Measurements from ENCODE around the gene TULP4.
A peak's percentile ranks its signal among the peaks of the same experiment; 100 is the strongest.

- peak; percentile 93 for TF ChIP-seq EZH2 (IDR thresholded peaks at IDR 0.05; ENCODE audit: low read length)
- TF ChIP-seq CTCF (optimal IDR thresholded peaks at IDR 0.05 in 1 of 3, IDR thresholded peaks at IDR 0.05 in 1 of 3, conservative IDR thresholded peaks at IDR 0.05 in 1 of 3; ENCODE audit: extremely low read depth in 1 of 3, insufficient read depth in 2 of 3, low read length in 3 of 3), result no peak
These were observed 224.9 kb downstream of the TULP4 start for GRCh38 chr6:158536891-158537798.

Measured in keratinocyte (primary cell).